GM12872 (cell line): ENCODE measurements around the gene TRIM52.

Experiments used
- CTCF ChIP-seq: IDR thresholded peaks from 3 replicates; pipeline ENCODE4 v1.5.1; 2011; ENCODE audit warnings: low read depth, mild to moderate bottlenecking, low read length, moderate library complexity; ENCODE audit not compliant: insufficient read depth

TRIM52 gene

GRCh38 chr5:181255836-181256578 is 4.9 kb downstream of the TRIM52 start:
- TF ChIP-seq CTCF, result no peak

GRCh38 chr5:181255276-181255675 is 5.7 kb downstream of the TRIM52 start:
- no peak for TF ChIP-seq CTCF

- no peak for TF ChIP-seq CTCF
These were observed 12.7 kb downstream of the TRIM52 start for GRCh38 chr5:181248277-181248676.

- no peak for TF ChIP-seq CTCF
These were observed 14.5 kb downstream of the TRIM52 start for GRCh38 chr5:181246276-181247049.

- TF ChIP-seq CTCF, result no peak
These were observed 15.3 kb downstream of the TRIM52 start for GRCh38 chr5:181245427-181246275.

- TF ChIP-seq CTCF, result no peak
These were observed 17.2 kb downstream of the TRIM52 start, which contains the start of gene RACK1 for GRCh38 chr5:181243564-181244343. Gene RACK1 (minus strand): TSS chr5:181243906. CDS start chr5:181243800, 106 bp downstream.
